ENCODE results near the gene RNF126. TPM values are rescaled to one million over a fixed set of nuclear protein-coding genes. Genes with fewer than 3 reads are reported as not detected.
"Not testable (repeated sequence)": the region's sequence is repeated elsewhere in the genome, so short reads cannot be mapped to it uniquely, and the experiment has no call there.

Gene RNF126
- total RNA-seq, 1 experiment from 2014 or later, result 123 TPM

GRCh38 chr19:686589-687297 lies 23.7 kb upstream of the RNF126 start:
- DNase-seq (ENCODE audit: low spot score), result no peak

GRCh38 chr19:685454-685931 lies 22.5 kb upstream of the RNF126 start:
- no peak for DNase-seq (ENCODE audit: low spot score)

- DNase-seq (ENCODE audit: low spot score), result no peak
Measured at GRCh38 chr19:682678-683320, 19.8 kb upstream of the RNF126 start.

- DNase-seq (ENCODE audit: low spot score), result no peak
Measured at GRCh38 chr19:681029-682019, 18.3 kb upstream of the RNF126 start.

GRCh38 chr19:680287-681028 lies 17.4 kb upstream of the RNF126 start:
- DNase-seq (ENCODE audit: low spot score), result peak; percentile 89

GRCh38 chr19:679418-680286 lies 16.6 kb upstream of the RNF126 start:
- no peak for DNase-seq (ENCODE audit: low spot score)

GRCh38 chr19:678791-679388 lies 15.9 kb upstream of the RNF126 start:
- DNase-seq (ENCODE audit: low spot score), result no peak

- peak; percentile 19 for DNase-seq (ENCODE audit: low spot score)
Measured at GRCh38 chr19:677601-678436, 14.8 kb upstream of the RNF126 start.

GRCh38 chr19:677201-677600 lies 14.2 kb upstream of the RNF126 start:
- no peak for DNase-seq (ENCODE audit: low spot score)

- no peak for DNase-seq (ENCODE audit: low spot score)
Measured at GRCh38 chr19:676339-677105, 13.5 kb upstream of the RNF126 start, which contains the start of gene FSTL3. Gene FSTL3, plus strand, starts transcription at chr19:676392. Its CDS starts 32 bp downstream, at chr19:676424.

- no peak for DNase-seq (ENCODE audit: low spot score)
Measured at GRCh38 chr19:676007-676338, 13.0 kb upstream of the RNF126 start.

- DNase-seq (ENCODE audit: low spot score), result no peak
Measured at GRCh38 chr19:674282-675151, 11.5 kb upstream of the RNF126 start.

GRCh38 chr19:670609-671075 lies 7.6 kb upstream of the RNF126 start:
- DNase-seq (ENCODE audit: low spot score), result no peak

GRCh38 chr19:668675-669434 lies 5.8 kb upstream of the RNF126 start:
- DNase-seq (ENCODE audit: low spot score), result not testable (repeated sequence)

- DNase-seq (ENCODE audit: low spot score), result not testable (repeated sequence)
Measured at GRCh38 chr19:666985-667573, 4.1 kb upstream of the RNF126 start.

GRCh38 chr19:664913-665443 lies 2.0 kb upstream of the RNF126 start:
- DNase-seq (ENCODE audit: low spot score), result peak; percentile 71
